Lower leg skin (tissue), 4 donors: ENCODE results near the gene HS6ST2. TPM values are rescaled to one million over a fixed set of nuclear protein-coding genes. Genes with fewer than 3 reads are reported as not detected.

ENCODE experiments used
- DNase-seq, 2 donors: peaks; one replicate each; pipeline ENCODE4 v3.0.0-alpha.2; 2019; ENCODE audit warnings: low spot score in 2 of 2
- H3K4me3 ChIP-seq: fragments of 200-600 bp; sonication (generic); 2 replicates; pipeline ENCODE4 v1.5.1; 2017; ENCODE audit warnings: mild to moderate bottlenecking, low read depth; ENCODE audit not compliant: poor library complexity, severe bottlenecking
- POLR2A ChIP-seq, 2 donors: fragments of 450-650 bp; IDR thresholded peaks; one replicate each; pipeline ENCODE4 v1.6.1; 2016 to 2017; ENCODE audit warnings: antibody characterized with exemption in 2 of 2, mild to moderate bottlenecking in 1 of 2, moderate library complexity in 1 of 2
- WGBS, 2 donors: methylation state at CpG; one replicate each; pipeline ENCODE4 v1.1.5; 2018; 5-methylcytosine and 5-hydroxymethylcytosine counted together
- intact Hi-C: fragments of 100-400 bp; cut with DNase I; formaldehyde crosslinking; loops from one replicate; pipeline ENCODE4 v1.15.0; 2023; ENCODE audit warnings: low total_unique reads
- total RNA-seq, 4 donors: library from RNA; depleted of rRNA; stranded (reverse); fragments of >200 nt; gene quantifications; one replicate each; pipeline ENCODE4 v1.1.0, GENCODE V29; 2016
- TF ChIP-seq, protein P1 (sequence below), 3 donors: fragments of 450-650 bp; IDR thresholded peaks; one replicate each; pipeline ENCODE4 v1.5.1; 2016; ENCODE audit warnings: antibody characterized with exemption in 3 of 3, mild to moderate bottlenecking in 3 of 3, moderate library complexity in 2 of 3

HS6ST2 gene
- total RNA-seq, 4 donors from 2014 or later: 0.17 to 0.29 TPM; not detected in 2

DNA sequence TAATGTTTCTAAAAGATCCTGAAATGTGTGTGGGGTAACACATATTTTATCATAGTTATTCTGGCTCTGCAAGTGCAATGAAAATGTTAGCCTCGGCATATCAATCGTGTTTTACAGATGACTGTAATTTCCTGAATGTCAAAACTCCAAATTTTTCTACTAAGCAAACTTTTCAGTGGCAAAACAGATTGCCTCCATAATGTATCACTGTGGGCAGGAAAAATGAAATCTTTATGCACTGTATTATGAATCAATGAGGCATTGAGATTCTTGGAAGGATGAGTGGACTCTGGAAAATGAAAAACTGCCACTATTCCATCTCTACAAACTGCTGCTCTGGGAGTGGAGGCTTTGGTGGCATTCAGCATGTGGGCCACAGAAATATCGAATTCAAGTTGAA is 309.5 kb downstream of the HS6ST2 start:
- no peak for DNase-seq
- 65 to 71% methylated on average over 3 of the region's 3 CpGs for WGBS, 2 donors
- TF ChIP-seq, protein P1, sequence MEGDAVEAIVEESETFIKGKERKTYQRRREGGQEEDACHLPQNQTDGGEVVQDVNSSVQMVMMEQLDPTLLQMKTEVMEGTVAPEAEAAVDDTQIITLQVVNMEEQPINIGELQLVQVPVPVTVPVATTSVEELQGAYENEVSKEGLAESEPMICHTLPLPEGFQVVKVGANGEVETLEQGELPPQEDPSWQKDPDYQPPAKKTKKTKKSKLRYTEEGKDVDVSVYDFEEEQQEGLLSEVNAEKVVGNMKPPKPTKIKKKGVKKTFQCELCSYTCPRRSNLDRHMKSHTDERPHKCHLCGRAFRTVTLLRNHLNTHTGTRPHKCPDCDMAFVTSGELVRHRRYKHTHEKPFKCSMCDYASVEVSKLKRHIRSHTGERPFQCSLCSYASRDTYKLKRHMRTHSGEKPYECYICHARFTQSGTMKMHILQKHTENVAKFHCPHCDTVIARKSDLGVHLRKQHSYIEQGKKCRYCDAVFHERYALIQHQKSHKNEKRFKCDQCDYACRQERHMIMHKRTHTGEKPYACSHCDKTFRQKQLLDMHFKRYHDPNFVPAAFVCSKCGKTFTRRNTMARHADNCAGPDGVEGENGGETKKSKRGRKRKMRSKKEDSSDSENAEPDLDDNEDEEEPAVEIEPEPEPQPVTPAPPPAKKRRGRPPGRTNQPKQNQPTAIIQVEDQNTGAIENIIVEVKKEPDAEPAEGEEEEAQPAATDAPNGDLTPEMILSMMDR (IDR thresholded peaks at IDR 0.05): no peak
- TF ChIP-seq POLR2A (IDR thresholded peaks at IDR 0.05): no peak
- no peak overlapping the region for H3K4me3 ChIP-seq
- intact Hi-C loops: no loop called here

DNA sequence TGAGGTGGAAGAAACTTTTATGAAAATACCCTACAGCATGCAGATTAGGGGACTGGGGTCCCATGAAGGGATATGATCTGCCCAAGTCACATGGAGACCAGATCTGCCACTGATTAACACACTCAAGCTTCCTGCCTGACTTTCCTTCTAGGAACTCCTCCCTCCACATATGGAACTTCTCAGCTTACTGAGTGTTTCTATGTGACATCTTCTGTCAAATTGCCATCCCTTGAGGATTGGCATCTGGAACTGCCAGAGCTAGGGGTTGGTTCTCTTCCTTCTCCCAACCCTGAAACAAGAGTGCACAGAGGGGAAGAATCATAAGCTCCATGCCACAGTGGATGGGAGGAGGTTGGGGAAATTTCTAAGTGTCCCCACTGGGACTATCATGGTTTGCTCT is 319.0 kb downstream of the HS6ST2 start:
- DNase-seq: no peak
- TF ChIP-seq, protein P1 (IDR thresholded peaks at IDR 0.05): no peak
- TF ChIP-seq POLR2A (IDR thresholded peaks at IDR 0.05): no peak
- no peak overlapping the region for H3K4me3 ChIP-seq
- intact Hi-C loops: no loop called here

DNA sequence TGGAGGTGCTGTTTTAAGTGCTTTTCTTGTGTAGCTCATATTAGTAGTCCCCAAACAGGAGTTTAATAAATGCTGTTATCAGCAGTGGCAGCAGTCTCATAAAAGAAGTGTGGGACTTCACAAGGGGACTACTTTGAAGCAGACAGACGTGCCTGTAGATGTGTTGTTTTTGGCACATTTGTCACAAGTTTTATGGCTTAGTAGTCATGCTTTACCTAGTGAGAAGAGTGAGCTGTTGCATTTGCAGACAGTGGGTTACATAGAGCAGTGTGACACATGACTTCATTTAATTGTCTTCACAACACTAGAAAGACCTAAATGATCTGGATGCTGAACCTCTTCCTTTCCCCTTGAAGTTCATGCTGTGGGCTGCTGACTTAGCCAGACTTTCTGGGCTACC is 320.1 kb downstream of the HS6ST2 start:
- no peak for DNase-seq
- H3K4me3 ChIP-seq: no peak overlapping the region
- TF ChIP-seq POLR2A (IDR thresholded peaks at IDR 0.05): no peak
- TF ChIP-seq, protein P1 (IDR thresholded peaks at IDR 0.05): no peak
- 48 to 86% methylated on average over 1 of the region's 1 CpG for WGBS, 2 donors
- intact Hi-C loops: no loop called here

DNA sequence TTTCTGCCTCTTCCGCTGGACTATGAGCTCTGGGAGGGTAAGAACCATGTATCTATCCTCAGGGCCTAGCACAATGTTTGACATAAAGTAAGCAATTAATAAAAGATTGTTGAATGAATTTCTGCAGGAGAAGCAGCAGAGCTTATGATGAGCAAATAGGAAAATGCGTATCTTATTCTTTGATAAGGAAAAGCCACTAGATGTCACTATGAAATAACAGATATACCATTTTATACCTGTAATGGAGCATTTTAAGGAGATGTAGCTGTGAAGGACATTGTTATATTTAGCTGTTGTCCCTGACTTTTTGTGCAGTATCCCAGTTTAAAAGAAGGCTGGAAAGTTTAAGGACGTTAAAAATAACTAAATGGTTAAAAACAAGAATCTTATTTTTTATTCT is 322.3 kb downstream of the HS6ST2 start:
- no peak for TF ChIP-seq POLR2A (IDR thresholded peaks at IDR 0.05)
- TF ChIP-seq, protein P1 (IDR thresholded peaks at IDR 0.05): no peak
- H3K4me3 ChIP-seq: no peak overlapping the region
- no peak for DNase-seq
- intact Hi-C loops: no loop called here
- 47 to 57% methylated on average over 3 of the region's 3 CpGs for WGBS, 2 donors

DNA sequence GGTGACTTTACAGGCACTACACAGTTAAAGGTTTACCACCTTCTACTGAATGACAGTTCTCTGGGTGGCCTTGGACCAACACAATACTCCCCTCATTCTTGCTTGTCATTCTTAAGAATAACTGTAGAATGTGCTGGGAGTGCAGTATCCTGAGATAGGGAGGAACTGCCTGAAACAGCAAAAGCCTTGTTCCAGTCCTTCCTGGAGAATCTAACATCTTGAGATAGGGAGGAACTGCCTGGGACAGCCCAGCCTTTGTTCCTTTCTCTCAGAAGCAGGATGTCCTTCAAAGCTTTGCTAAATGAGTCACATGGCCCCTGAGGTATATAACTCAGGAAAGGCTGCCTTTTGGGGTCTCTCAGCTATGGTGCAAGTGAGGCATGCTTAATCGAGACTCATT is 323.9 kb downstream of the HS6ST2 start:
- 50 to 67% methylated on average over 1 of the region's 1 CpG for WGBS, 2 donors
- no peak overlapping the region for H3K4me3 ChIP-seq
- intact Hi-C loops: no loop called here
- no peak for DNase-seq
- no peak for TF ChIP-seq POLR2A (IDR thresholded peaks at IDR 0.05)
- TF ChIP-seq, protein P1 (IDR thresholded peaks at IDR 0.05): no peak

DNA sequence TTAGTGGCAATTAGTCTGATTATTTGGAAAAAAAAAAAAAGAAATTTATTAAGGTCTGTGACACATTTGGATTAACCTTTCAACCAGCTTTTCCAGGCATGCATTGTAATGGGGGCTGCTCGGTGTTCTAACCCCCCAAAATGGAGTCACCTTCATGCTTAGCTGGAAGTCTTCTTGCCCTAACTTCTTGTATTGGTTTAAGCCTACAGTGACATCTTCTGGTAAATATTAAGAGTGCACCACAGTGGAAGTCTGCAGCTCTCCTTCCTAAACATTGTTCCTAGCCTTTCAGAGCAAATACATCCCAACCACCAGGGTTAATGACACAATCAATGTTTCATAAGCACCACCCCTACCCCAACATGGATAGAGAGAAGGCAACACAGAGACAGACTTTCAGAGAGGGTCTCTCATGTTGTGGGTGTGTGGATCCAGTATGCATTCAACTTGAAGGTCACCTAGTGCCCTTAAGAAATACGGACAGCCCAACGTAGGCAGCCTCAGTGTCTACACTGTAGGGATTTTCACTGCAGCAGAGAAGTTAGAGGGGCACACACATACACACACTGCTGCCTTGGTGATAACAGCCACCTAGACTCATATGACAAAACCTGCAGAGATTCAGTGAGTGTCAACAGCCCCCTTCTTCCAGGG is 326.7 kb downstream of the HS6ST2 start:
- H3K4me3 ChIP-seq: no peak overlapping the region
- DNase-seq: no peak
- 31 to 57% methylated on average over 3 of the region's 3 CpGs for whole genome bisulfite sequencing, 2 donors
- intact Hi-C loops: no loop called here
- TF ChIP-seq, protein P1 (IDR thresholded peaks at IDR 0.05): no peak
- TF ChIP-seq POLR2A (IDR thresholded peaks at IDR 0.05): no peak
